Measurements from ENCODE around the gene XPC.

The XPC gene

DNA sequence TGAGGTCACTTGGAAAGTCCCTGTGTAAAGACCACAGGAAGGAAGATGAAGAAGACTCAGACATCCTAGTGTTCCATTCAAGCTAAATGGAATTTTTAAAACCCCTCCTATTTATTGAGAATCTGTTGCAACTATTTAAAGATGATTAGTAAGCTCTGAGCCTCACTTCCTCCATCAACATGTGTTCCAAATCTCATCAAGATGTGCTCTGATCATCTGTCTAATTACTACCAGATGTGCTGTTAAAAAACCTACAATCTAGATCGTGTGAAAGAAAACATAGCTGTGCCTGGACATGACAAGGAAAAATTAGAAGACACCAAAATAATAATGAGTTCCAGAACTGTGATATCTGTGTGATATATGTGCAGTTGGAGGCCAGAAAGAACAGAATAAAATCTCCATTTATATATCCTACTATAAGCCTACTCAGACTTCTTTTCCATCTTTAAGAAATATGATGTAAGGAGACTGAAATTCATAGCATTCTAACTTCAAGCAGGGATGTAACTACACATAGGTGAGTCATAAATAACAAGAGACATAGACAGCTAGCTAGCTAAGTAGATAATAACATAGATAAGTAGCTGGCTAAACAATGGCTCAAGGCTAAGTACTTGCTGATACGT is 7.8 kb downstream of the XPC start:
- Histone ChIP-seq H3K79me1 (replicated peaks; ENCODE audit: low read length, poor library complexity, severe bottlenecking) (peaks cover 39% of the 10 kb centered on the region), H3K4me3 (ENCODE audit: insufficient read depth in 1 of 2, low read depth in 1 of 2, low read length in 2 of 2) (peak overlapping the region in 1 of 2 experiments; percentile 21), H3K9ac (ENCODE audit: low read length) (peak overlapping the region; percentile 40), H3K4ac (ENCODE audit: low read depth in 1 of 2, low read length in 2 of 2) (no peak overlapping the region), H3K27ac (ENCODE audit: low read length, poor library complexity, severe bottlenecking) (no peak overlapping the region), H2BK5ac (ENCODE audit: low read depth, low read length, poor library complexity, severe bottlenecking) (no peak overlapping the region), H2BK15ac (ENCODE audit: low read depth, poor library complexity, severe bottlenecking) (no peak overlapping the region), H4K8ac (ENCODE audit: low read length) (no peak overlapping the region), H2AK5ac (ENCODE audit: low read length, severe bottlenecking) (no peak overlapping the region), H3K4me1 (ENCODE audit: control insufficient read depth, insufficient read depth, low read depth, low read length) (peaks cover 3% of the 10 kb centered on the region), H3K23ac (ENCODE audit: low read length in 2 of 2) (no peak overlapping the region), H3K36me3 (ENCODE audit: control insufficient read depth in 1 of 2, insufficient read depth in 2 of 2, low read depth in 1 of 2, low read length in 2 of 2) (peaks cover 38 to 75% of the 10 kb centered on the region in 2 experiments), H4K91ac (ENCODE audit: low read length) (no peak overlapping the region), H2BK120ac (ENCODE audit: low read depth, low read length) (no peak overlapping the region), H2BK12ac (ENCODE audit: low read length in 2 of 2) (no peak overlapping the region), H3K18ac (ENCODE audit: low read depth in 1 of 2, low read length in 2 of 2) (no peak overlapping the region), H3K27me3 (ENCODE audit: control insufficient read depth in 1 of 2, insufficient read depth in 1 of 2, low read length in 2 of 2) (no peaks in the 10 kb centered on the region), H2AFZ (ENCODE audit: low read depth, low read length) (no peak overlapping the region), H3K14ac (ENCODE audit: low read length in 2 of 2) (no peak overlapping the region), H3K9me3 (ENCODE audit: control insufficient read depth, low read length) (no peaks in the 10 kb centered on the region), H3K4me2 (ENCODE audit: low read length, poor library complexity, severe bottlenecking) (no peak overlapping the region)
- 100% methylated on average over 1 of the region's 2 CpGs for WGBS
- no peak for DNase-seq

DNA sequence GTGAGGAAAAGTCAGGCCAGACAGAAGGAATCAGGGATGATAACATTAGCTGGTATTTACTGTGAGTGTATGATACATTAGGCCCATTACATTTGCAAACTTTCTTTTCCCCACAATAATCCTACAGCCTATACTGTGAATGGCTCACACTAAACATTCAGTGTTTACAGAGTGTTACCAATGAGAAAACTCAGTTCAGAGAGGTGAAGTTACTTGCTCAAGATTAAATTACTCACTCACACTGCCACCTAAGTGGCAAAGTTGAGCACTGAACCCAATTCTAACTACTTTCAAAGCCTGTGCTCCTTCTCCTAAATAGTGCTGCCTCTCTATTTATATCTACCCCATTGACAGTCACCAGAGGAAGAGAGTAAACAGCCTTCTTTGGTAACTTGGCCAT is 8.5 kb downstream of the XPC start:
- Histone ChIP-seq H3K36me3 (ENCODE audit: control insufficient read depth in 1 of 2, insufficient read depth in 2 of 2, low read depth in 1 of 2, low read length in 2 of 2) (peaks cover 45 to 83% of the 10 kb centered on the region in 2 experiments), H4K8ac (ENCODE audit: low read length) (no peak overlapping the region), H3K4ac (ENCODE audit: low read depth in 1 of 2, low read length in 2 of 2) (no peak overlapping the region), H3K23ac (ENCODE audit: low read length in 2 of 2) (no peak overlapping the region), H3K79me1 (replicated peaks; ENCODE audit: low read length, poor library complexity, severe bottlenecking) (peaks cover 41% of the 10 kb centered on the region), H3K4me2 (ENCODE audit: low read length, poor library complexity, severe bottlenecking) (no peak overlapping the region), H4K91ac (ENCODE audit: low read length) (no peak overlapping the region), H2BK12ac (ENCODE audit: low read length in 2 of 2) (no peak overlapping the region), H3K9ac (ENCODE audit: low read length) (peak overlapping the region; percentile 40), H3K27ac (ENCODE audit: low read length, poor library complexity, severe bottlenecking) (no peak overlapping the region), H2BK120ac (ENCODE audit: low read depth, low read length) (no peak overlapping the region), H3K4me1 (ENCODE audit: control insufficient read depth, insufficient read depth, low read depth, low read length) (peaks cover 1% of the 10 kb centered on the region), H3K9me3 (ENCODE audit: control insufficient read depth, low read length) (no peaks in the 10 kb centered on the region), H3K14ac (ENCODE audit: low read length in 2 of 2) (no peak overlapping the region), H3K18ac (ENCODE audit: low read depth in 1 of 2, low read length in 2 of 2) (no peak overlapping the region), H2AFZ (ENCODE audit: low read depth, low read length) (no peak overlapping the region), H3K4me3 (ENCODE audit: insufficient read depth in 1 of 2, low read depth in 1 of 2, low read length in 2 of 2) (peak overlapping the region in 1 of 2 experiments; percentile 21), H3K27me3 (ENCODE audit: control insufficient read depth in 1 of 2, insufficient read depth in 1 of 2, low read length in 2 of 2) (no peaks in the 10 kb centered on the region), H2BK15ac (ENCODE audit: low read depth, poor library complexity, severe bottlenecking) (no peak overlapping the region), H2BK5ac (ENCODE audit: low read depth, low read length, poor library complexity, severe bottlenecking) (no peak overlapping the region), H2AK5ac (ENCODE audit: low read length, severe bottlenecking) (no peak overlapping the region)
- no peak for DNase-seq

DNA sequence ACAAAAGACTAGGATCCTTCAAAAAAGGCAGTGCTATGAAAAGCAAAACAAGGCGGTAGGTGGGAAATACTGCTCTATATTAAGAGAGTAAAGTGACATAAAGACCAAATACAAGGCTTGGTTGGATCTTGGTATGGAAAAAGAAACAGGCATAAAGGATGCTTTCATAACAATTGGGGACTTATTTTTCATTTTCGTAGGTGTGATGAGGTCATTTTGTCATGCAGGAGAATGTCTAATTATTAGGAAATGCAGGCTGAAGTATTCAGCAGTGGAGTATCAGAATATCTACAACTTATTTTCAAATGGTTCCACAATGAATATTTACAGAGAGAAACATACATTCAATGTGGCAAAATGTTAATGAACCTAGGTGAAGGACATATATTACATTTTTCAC is 9.0 kb downstream of the XPC start:
- Histone ChIP-seq H3K79me1 (replicated peaks; ENCODE audit: low read length, poor library complexity, severe bottlenecking) (peaks cover 39% of the 10 kb centered on the region), H3K27ac (ENCODE audit: low read length, poor library complexity, severe bottlenecking) (no peak overlapping the region), H2BK12ac (ENCODE audit: low read length in 2 of 2) (no peak overlapping the region), H3K9ac (ENCODE audit: low read length) (peak overlapping the region; percentile 40), H2BK120ac (ENCODE audit: low read depth, low read length) (no peak overlapping the region), H2AK5ac (ENCODE audit: low read length, severe bottlenecking) (no peak overlapping the region), H3K14ac (ENCODE audit: low read length in 2 of 2) (no peak overlapping the region), H3K4me3 (ENCODE audit: insufficient read depth in 1 of 2, low read depth in 1 of 2, low read length in 2 of 2) (no peak overlapping the region), H3K27me3 (ENCODE audit: control insufficient read depth in 1 of 2, insufficient read depth in 1 of 2, low read length in 2 of 2) (no peaks in the 10 kb centered on the region), H4K91ac (ENCODE audit: low read length) (no peak overlapping the region), H2BK5ac (ENCODE audit: low read depth, low read length, poor library complexity, severe bottlenecking) (no peak overlapping the region), H3K23ac (ENCODE audit: low read length in 2 of 2) (no peak overlapping the region), H3K36me3 (ENCODE audit: control insufficient read depth in 1 of 2, insufficient read depth in 2 of 2, low read depth in 1 of 2, low read length in 2 of 2) (peaks cover 49 to 87% of the 10 kb centered on the region in 2 experiments), H2AFZ (ENCODE audit: low read depth, low read length) (no peak overlapping the region), H3K9me3 (ENCODE audit: control insufficient read depth, low read length) (no peaks in the 10 kb centered on the region), H4K8ac (ENCODE audit: low read length) (no peak overlapping the region), H3K4ac (ENCODE audit: low read depth in 1 of 2, low read length in 2 of 2) (no peak overlapping the region), H3K4me2 (ENCODE audit: low read length, poor library complexity, severe bottlenecking) (no peak overlapping the region), H3K4me1 (ENCODE audit: control insufficient read depth, insufficient read depth, low read depth, low read length) (no peaks in the 10 kb centered on the region), H3K18ac (ENCODE audit: low read depth in 1 of 2, low read length in 2 of 2) (no peak overlapping the region), H2BK15ac (ENCODE audit: low read depth, poor library complexity, severe bottlenecking) (no peak overlapping the region)
- no peak for DNase-seq
- WGBS, result 100% methylated on average over 1 of the region's 2 CpGs

DNA sequence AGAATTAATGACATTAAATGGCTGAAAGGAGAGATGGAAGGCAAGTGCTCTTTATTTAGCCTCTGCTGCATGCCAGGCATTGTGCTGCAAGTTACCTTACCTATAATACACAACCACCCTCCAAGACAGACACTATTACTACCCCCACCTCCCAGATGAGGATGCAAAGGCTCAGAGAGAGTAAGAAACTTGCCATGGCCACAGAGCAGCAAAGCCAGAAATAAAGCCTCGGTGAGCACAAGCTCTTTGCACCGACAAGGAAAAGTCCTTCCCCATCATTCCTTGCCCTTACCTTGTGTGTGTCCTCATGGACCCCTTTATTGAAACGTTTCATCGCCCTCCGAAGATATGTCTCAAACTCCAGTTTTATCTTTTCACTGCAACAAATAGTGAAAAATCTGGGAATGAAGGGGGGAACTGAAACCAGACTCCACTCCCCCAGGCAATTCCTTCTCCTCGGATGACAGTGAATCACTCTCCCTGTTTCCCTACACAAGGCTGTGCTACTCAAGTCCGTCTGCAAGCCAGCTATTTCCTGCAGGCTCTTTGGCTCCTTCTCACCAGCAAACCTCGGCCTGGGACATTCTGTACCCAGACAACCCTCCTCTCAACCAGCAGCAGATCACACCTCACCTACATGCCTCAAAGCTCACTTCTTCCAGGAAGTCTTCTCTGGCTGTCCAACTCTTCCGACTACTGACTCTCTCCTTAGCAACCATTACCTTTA is 11.4 kb downstream of the XPC start:
- peaks cover 15% of the 10 kb centered on the region for H3K9me3 ChIP-seq (ENCODE audit: control insufficient read depth, low read length)
- no peak overlapping the region for H3K4me2 ChIP-seq (ENCODE audit: low read length, poor library complexity, severe bottlenecking)
- no peaks in the 10 kb centered on the region for H3K4me1 ChIP-seq (ENCODE audit: control insufficient read depth, insufficient read depth, low read depth, low read length)
- no peak overlapping the region for H3K4ac ChIP-seq (ENCODE audit: low read depth in 1 of 2, low read length in 2 of 2)
- no peak overlapping the region for H2BK15ac ChIP-seq (ENCODE audit: low read depth, poor library complexity, severe bottlenecking)
- H2BK12ac ChIP-seq (ENCODE audit: low read length in 2 of 2), result no peak overlapping the region
- H2AK5ac ChIP-seq (ENCODE audit: low read length, severe bottlenecking), result no peak overlapping the region
- H2BK5ac ChIP-seq (ENCODE audit: low read depth, low read length, poor library complexity, severe bottlenecking), result no peak overlapping the region
- no peak overlapping the region for H4K8ac ChIP-seq (ENCODE audit: low read length)
- H3K27ac ChIP-seq (ENCODE audit: low read length, poor library complexity, severe bottlenecking), result no peak overlapping the region
- H3K36me3 ChIP-seq (ENCODE audit: control insufficient read depth in 1 of 2, insufficient read depth in 2 of 2, low read depth in 1 of 2, low read length in 2 of 2), result peaks cover 50 to 99% of the 10 kb centered on the region in 2 experiments
- 95% methylated on average over 9 of the region's 9 CpGs for whole genome bisulfite sequencing
- no peak overlapping the region for H4K91ac ChIP-seq (ENCODE audit: low read length)
- no peak overlapping the region for H3K14ac ChIP-seq (ENCODE audit: low read length in 2 of 2)
- H3K4me3 ChIP-seq (ENCODE audit: insufficient read depth in 1 of 2, low read depth in 1 of 2, low read length in 2 of 2), result no peak overlapping the region
- no peaks in the 10 kb centered on the region for H3K27me3 ChIP-seq (ENCODE audit: control insufficient read depth in 1 of 2, insufficient read depth in 1 of 2, low read length in 2 of 2)
- no peak overlapping the region for H2BK120ac ChIP-seq (ENCODE audit: low read depth, low read length)
- H2AFZ ChIP-seq (ENCODE audit: low read depth, low read length), result no peak overlapping the region
- DNase-seq, result no peak
- no peak overlapping the region for H3K18ac ChIP-seq (ENCODE audit: low read depth in 1 of 2, low read length in 2 of 2)
- H3K79me1 ChIP-seq (replicated peaks; ENCODE audit: low read length, poor library complexity, severe bottlenecking), result peaks cover 39% of the 10 kb centered on the region
- no peak overlapping the region for H3K9ac ChIP-seq (ENCODE audit: low read length)
- H3K23ac ChIP-seq (ENCODE audit: low read length in 2 of 2), result no peak overlapping the region
